Testis (tissue), 3 donors: Measurements from ENCODE around the gene SETDB2. TPM values are rescaled to one million over a fixed set of nuclear protein-coding genes. Genes with fewer than 3 reads are reported as not detected.

ENCODE experiments used
- DNase-seq: peaks from one replicate; pipeline ENCODE4 v3.0.0-alpha.2; 2019
- H3K27ac ChIP-seq, 2 donors: fragments of 200-600 bp; sonication (generic); one replicate each; pipeline ENCODE4 v1.5.1; 2019
- H3K27me3 ChIP-seq: fragments of 200-600 bp; sonication (generic); one replicate; pipeline ENCODE4 v1.5.1; 2019
- H3K36me3 ChIP-seq: fragments of 200-600 bp; sonication (generic); one replicate; pipeline ENCODE4 v1.5.1; 2017; ENCODE audit warnings: low read depth; ENCODE audit errors: missing control alignments
- H3K4me1 ChIP-seq: fragments of 200-600 bp; sonication (generic); one replicate; pipeline ENCODE4 v1.5.1; 2019
- H3K4me3 ChIP-seq, 2 donors: fragments of 200-600 bp; sonication (generic); one replicate each; pipeline ENCODE4 v1.5.1; 2017 to 2019
- H3K9me3 ChIP-seq: fragments of 200-600 bp; sonication (generic); one replicate; pipeline ENCODE4 v1.5.1; 2017
- CTCF ChIP-seq, 3 experiments: fragments of 450-650 bp in 2 of 3; fragments of 200-600 bp in 1 of 3; sonication (generic) in 1 of 3; IDR thresholded peaks; one replicate each; pipeline ENCODE4 v1.5.1; 2016 to 2019; ENCODE audit warnings: antibody characterized with exemption in 3 of 3, mild to moderate bottlenecking in 2 of 3, moderate library complexity in 1 of 3
- POLR2A ChIP-seq: fragments of 450-650 bp; IDR thresholded peaks from one replicate; pipeline ENCODE4 v1.6.1; 2017; ENCODE audit warnings: antibody characterized with exemption, mild to moderate bottlenecking, moderate library complexity
- WGBS, 2 donors: methylation state at CpG; one replicate each; pipeline ENCODE4 v1.1.5; 2018; 5-methylcytosine and 5-hydroxymethylcytosine counted together
- intact Hi-C: fragments of 100-400 bp; cut with DNase I; formaldehyde crosslinking; loops from one replicate; pipeline ENCODE4 v1.15.1; 2023; ENCODE audit warnings: low total_unique reads
- polyA plus RNA-seq: library from polyadenylated mRNA; stranded (reverse); fragments of 350-450 nt; fragmentation: Illumina TruSeq; extraction: RNeasy Lipid Tissue Mini Kit (QIAGEN cat#74804); gene quantifications from one replicate; pipeline ENCODE4 v1.2.3, GENCODE V29; 2014; ENCODE audit warnings: low read depth, low replicate concordance; ENCODE audit not compliant: insufficient read depth
- total RNA-seq, 2 donors: library from RNA; depleted of rRNA; stranded (reverse); fragments of >200 nt; gene quantifications; one replicate each; pipeline ENCODE4 v1.2.3, GENCODE V29; 2016

Gene SETDB2
- total and polyA plus RNA-seq, 3 donors from 2014 or later: 19.0 to 33.7 (median 29.3) TPM

- no peak overlapping the region for H3K4me3 ChIP-seq
- no peaks in the 10 kb centered on the region for H3K27me3 ChIP-seq
- DNase-seq: no peak
- WGBS, 2 donors: 46 to 54% methylated on average over 2 of the region's 2 CpGs
- no peak overlapping the region for H3K27ac ChIP-seq
- H3K36me3 ChIP-seq: no peaks in the 10 kb centered on the region
- intact Hi-C loops: no loop called here
- H3K9me3 ChIP-seq: no peaks in the 10 kb centered on the region
- no peak for TF ChIP-seq CTCF (IDR thresholded peaks at IDR 0.05)
- TF ChIP-seq POLR2A: no peak
- no peaks in the 10 kb centered on the region for H3K4me1 ChIP-seq
Observed at GRCh38 chr13:49527123-49527522, 83.0 kb downstream of the SETDB2 start.

GRCh38 chr13:49528161-49528560 lies 84.1 kb downstream of the SETDB2 start:
- Histone ChIP-seq H3K27ac (peak overlapping the region in 1 of 2 donors; percentile 4), H3K27me3 (no peaks in the 10 kb centered on the region), H3K4me1 (no peaks in the 10 kb centered on the region), H3K9me3 (no peaks in the 10 kb centered on the region), H3K4me3 (no peak overlapping the region), H3K36me3 (no peaks in the 10 kb centered on the region)
- WGBS, 2 donors: 53 to 61% methylated on average over 1 of the region's 1 CpG
- intact Hi-C loops: no loop called here
- no peak for DNase-seq
- no peak for TF ChIP-seq CTCF (IDR thresholded peaks at IDR 0.05)
- TF ChIP-seq POLR2A: no peak

- Histone ChIP-seq H3K36me3 (no peaks in the 10 kb centered on the region), H3K27me3 (no peaks in the 10 kb centered on the region), H3K4me3 (no peak overlapping the region), H3K9me3 (no peaks in the 10 kb centered on the region), H3K27ac (no peak overlapping the region), H3K4me1 (no peaks in the 10 kb centered on the region)
- no peak for TF ChIP-seq CTCF (IDR thresholded peaks at IDR 0.05)
- no peak for TF ChIP-seq POLR2A
- 91 to 96% methylated on average over 7 of the region's 7 CpGs for WGBS, 2 donors
- intact Hi-C loops: no loop called here
- DNase-seq: no peak
Observed at GRCh38 chr13:49530457-49530856, 86.4 kb downstream of the SETDB2 start.

GRCh38 chr13:49532593-49532992 lies 88.5 kb downstream of the SETDB2 start:
- no peak overlapping the region for H3K27ac ChIP-seq

More at GRCh38 chr13:49532593-49532992, 88.5 kb downstream of the SETDB2 start:
- whole genome bisulfite sequencing, 2 donors: 90 to 97% methylated on average over 1 of the region's 1 CpG
- no peaks in the 10 kb centered on the region for H3K27me3 ChIP-seq
- H3K9me3 ChIP-seq: no peaks in the 10 kb centered on the region
- DNase-seq: no peak
- H3K36me3 ChIP-seq: no peaks in the 10 kb centered on the region
- no peak for TF ChIP-seq POLR2A
- no peak for TF ChIP-seq CTCF (IDR thresholded peaks at IDR 0.05)
- H3K4me3 ChIP-seq: no peak overlapping the region
- intact Hi-C loops: no loop called here
- no peaks in the 10 kb centered on the region for H3K4me1 ChIP-seq
